ENCODE data around the gene FOXJ2. TPM values are rescaled to one million over a fixed set of nuclear protein-coding genes. Genes with fewer than 3 reads are reported as not detected.
"Not testable (repeated sequence)": the region's sequence is repeated elsewhere in the genome, so short reads cannot be mapped to it uniquely, and the experiment has no call there.

FOXJ2 gene
- polyA plus RNA-seq, 3 donors: 19.9 to 22.2 (median 22.1) TPM

GRCh38 chr12:8058506-8058905 is 26.0 kb downstream of the FOXJ2 start:
- DNase-seq (ENCODE audit: low read depth in 3 of 3, low spot score in 2 of 3): no peak

GRCh38 chr12:8064131-8064530 is 31.6 kb downstream of the FOXJ2 start:
- no peak for DNase-seq (ENCODE audit: low read depth in 3 of 3, low spot score in 2 of 3)

- DNase-seq (ENCODE audit: low read depth in 3 of 3, low spot score in 2 of 3): no peak
Observed at GRCh38 chr12:8065991-8066594, 33.6 kb downstream of the FOXJ2 start, which contains the start of gene C3AR1. C3AR1 (minus strand) TSS chr12:8066359; CDS start chr12:8060185, 6,174 bp downstream.

GRCh38 chr12:8069582-8069981 is 37.1 kb downstream of the FOXJ2 start:
- no peak for DNase-seq (ENCODE audit: low read depth in 3 of 3, low spot score in 2 of 3)

GRCh38 chr12:8071820-8072219 is 39.3 kb downstream of the FOXJ2 start:
- not testable (repeated sequence) for DNase-seq (ENCODE audit: low read depth in 3 of 3, low spot score in 2 of 3)

- DNase-seq (ENCODE audit: low read depth in 3 of 3, low spot score in 2 of 3): no peak
Observed at GRCh38 chr12:8075935-8076334, 43.4 kb downstream of the FOXJ2 start.

- DNase-seq (ENCODE audit: low read depth in 3 of 3, low spot score in 2 of 3): no peak
Observed at GRCh38 chr12:8076366-8076765, 43.9 kb downstream of the FOXJ2 start.

GRCh38 chr12:8077207-8077606 is 44.7 kb downstream of the FOXJ2 start:
- no peak for DNase-seq (ENCODE audit: low read depth in 3 of 3, low spot score in 2 of 3)

- DNase-seq (ENCODE audit: low read depth in 3 of 3, low spot score in 2 of 3): no peak
Observed at GRCh38 chr12:8078398-8078797, 45.9 kb downstream of the FOXJ2 start.

GRCh38 chr12:8078916-8079315 is 46.4 kb downstream of the FOXJ2 start:
- no peak for DNase-seq (ENCODE audit: low read depth in 3 of 3, low spot score in 2 of 3)

- DNase-seq (ENCODE audit: low read depth in 3 of 3, low spot score in 2 of 3): no peak
Observed at GRCh38 chr12:8080120-8080519, 47.6 kb downstream of the FOXJ2 start.

GRCh38 chr12:8081251-8081920 is 48.9 kb downstream of the FOXJ2 start:
- no peak for DNase-seq (ENCODE audit: low read depth in 3 of 3, low spot score in 2 of 3)

GRCh38 chr12:8082808-8083100 is 50.2 kb downstream of the FOXJ2 start:
- DNase-seq (ENCODE audit: low read depth in 3 of 3, low spot score in 2 of 3): no peak

- not testable (repeated sequence) for DNase-seq (ENCODE audit: low read depth in 3 of 3, low spot score in 2 of 3)
Observed at GRCh38 chr12:8084351-8084750, 51.8 kb downstream of the FOXJ2 start.

- no peak for DNase-seq (ENCODE audit: low read depth in 3 of 3, low spot score in 2 of 3)
Observed at GRCh38 chr12:8087666-8088065, 55.1 kb downstream of the FOXJ2 start.

- no peak for DNase-seq (ENCODE audit: low read depth in 3 of 3, low spot score in 2 of 3)
Observed at GRCh38 chr12:8088574-8088973, 56.1 kb downstream of the FOXJ2 start.

GRCh38 chr12:8089277-8089676 is 56.8 kb downstream of the FOXJ2 start:
- DNase-seq (ENCODE audit: low read depth in 3 of 3, low spot score in 2 of 3): not testable (repeated sequence)

- DNase-seq (ENCODE audit: low read depth in 3 of 3, low spot score in 2 of 3): no peak
Observed at GRCh38 chr12:8089716-8090115, 57.2 kb downstream of the FOXJ2 start.

- no peak for DNase-seq (ENCODE audit: low read depth in 3 of 3, low spot score in 2 of 3)
Observed at GRCh38 chr12:8093291-8093690, 60.8 kb downstream of the FOXJ2 start.

- no peak for DNase-seq (ENCODE audit: low read depth in 3 of 3, low spot score in 2 of 3)
Observed at GRCh38 chr12:8096281-8096915, 63.9 kb downstream of the FOXJ2 start.

- DNase-seq (ENCODE audit: low read depth in 3 of 3, low spot score in 2 of 3): no peak
Observed at GRCh38 chr12:8099235-8099634, 66.7 kb downstream of the FOXJ2 start.
